Caco-2 (cell line): Measurements from ENCODE around the gene TOMM6. TPM values are rescaled to one million over a fixed set of nuclear protein-coding genes. Genes with fewer than 3 reads are reported as not detected.

Experiments
- BruUV-seq: library from RNA; stranded (reverse); fragments of 400-500 nt; replicated peaks from 2 replicates; lab custom pipeline; 2021; lab: Mats Ljungman, UMichigan
- CTCF ChIA-PET: fragments of 300-600 bp; sonication (Branson Sonifier 250); formaldehyde crosslinking; loops from one replicate; lab custom pipeline; 2022; ENCODE audit warnings: antibody characterized with exemption; lab: Charles Lee
- POLR2A ChIA-PET: fragments of 300-600 bp; sonication (Branson Sonifier 250); formaldehyde crosslinking; loops from one replicate; lab custom pipeline; 2022; ENCODE audit warnings: antibody characterized with exemption; lab: Charles Lee
- DNase-seq, 2 experiments: peaks; one replicate each; pipeline versions ENCODE4 v3.0.0 to v3.0.0-alpha.2; 2020 to 2022
- H3K27me3 ChIP-seq: replicated peaks from 2 replicates; pipeline ENCODE4 v1.6.0; 2011; ENCODE audit warnings: low read length; ENCODE audit not compliant: control insufficient read depth, insufficient read depth
- H3K36me3 ChIP-seq: 2 replicates; pipeline ENCODE4 v1.5.1; 2011; ENCODE audit warnings: low read length; ENCODE audit not compliant: control insufficient read depth, insufficient read depth
- H3K4me1 ChIP-seq: fragments of 250-450 bp; sonication (Bioruptor Pico); 2 replicates; pipeline ENCODE4 v1.5.1; 2020; ENCODE audit warnings: mild to moderate bottlenecking
- H3K4me3 ChIP-seq: 2 replicates; pipeline ENCODE4 v1.5.1; 2011; ENCODE audit warnings: low read depth, mild to moderate bottlenecking, control low read depth, low read length
- H3K9me3 ChIP-seq: fragments of 250-450 bp; sonication (Bioruptor Pico); 2 replicates; pipeline ENCODE4 v1.5.1; 2020; ENCODE audit warnings: mild to moderate bottlenecking, moderate library complexity
- H3K27ac Mint-ChIP-seq: one replicate; pipeline ENCODE4 v1.8.0; 2022; ENCODE audit warnings: mixed read lengths; ENCODE audit not compliant: unreplicated experiment
- H3K27me3 Mint-ChIP-seq: one replicate; pipeline ENCODE4 v1.8.0; 2022; ENCODE audit warnings: mixed read lengths; ENCODE audit not compliant: insufficient read depth, unreplicated experiment
- H3K36me3 Mint-ChIP-seq: one replicate; pipeline ENCODE4 v1.8.0; 2022; ENCODE audit warnings: mild to moderate bottlenecking, mixed read lengths; ENCODE audit not compliant: insufficient read depth, unreplicated experiment
- H3K4me1 Mint-ChIP-seq: one replicate; pipeline ENCODE4 v1.8.0; 2022; ENCODE audit warnings: low read depth, mixed read lengths; ENCODE audit not compliant: unreplicated experiment
- H3K4me3 Mint-ChIP-seq: one replicate; pipeline ENCODE4 v1.8.0; 2022; ENCODE audit warnings: mild to moderate bottlenecking, moderate library complexity, mixed read lengths; ENCODE audit not compliant: unreplicated experiment
- H3K9me3 Mint-ChIP-seq: one replicate; pipeline ENCODE4 v1.8.0; 2022; ENCODE audit warnings: mixed read lengths; ENCODE audit not compliant: unreplicated experiment
- CTCF ChIP-seq, 2 experiments: fragments of 200-600 bp in 1 of 2; IDR thresholded peaks; 1 replicate in 1 of 2; 2 replicates in 1 of 2; pipeline versions ENCODE4 v1.5.1 to v1.8.0; 2011 to 2022; ENCODE audit warnings: antibody characterized with exemption in 1 of 2, control low read depth in 1 of 2, inconsistent platforms in 1 of 2, low read depth in 1 of 2, low read length in 1 of 2, mild to moderate bottlenecking in 1 of 2, moderate library complexity in 1 of 2; ENCODE audit not compliant: insufficient read depth in 1 of 2, severe bottlenecking in 1 of 2, unreplicated experiment in 1 of 2
- intact Hi-C: fragments of 100-400 bp; cut with micrococcal nuclease; formaldehyde crosslinking; loops from one replicate; pipeline ENCODE4 v1.10.0; 2022; ENCODE audit not compliant: unreplicated experiment
- total RNA-seq: library from RNA; stranded (reverse); gene quantifications from 2 replicates; pipeline ENCODE4 v1.2.3, GENCODE V29; 2022

Gene TOMM6
- total RNA-seq, 1 experiment from 2014 or later: 224 TPM

GRCh38 chr6:41775293-41775882 lies 12.1 kb upstream of the TOMM6 start:
- H3K36me3 Mint-ChIP-seq: peaks cover 11% of the 10 kb centered on the region
- no peak for DNase-seq
- TF ChIP-seq CTCF (IDR thresholded peaks at IDR 0.05; ENCODE audit: insufficient read depth in 1 of 2, low read depth in 1 of 2, low read length in 1 of 2, severe bottlenecking in 1 of 2, unreplicated experiment in 1 of 2): no peak
- H3K27me3 Mint-ChIP-seq: no peaks in the 10 kb centered on the region
- no peak overlapping the region for H3K4me3 Mint-ChIP-seq
- no peaks in the 10 kb centered on the region for H3K4me1 Mint-ChIP-seq
- POLR2A ChIA-PET: no interaction called here
- H3K9me3 Mint-ChIP-seq: no peaks in the 10 kb centered on the region
- no peaks in the 10 kb centered on the region for H3K9me3 ChIP-seq
- peaks cover 5% of the 10 kb centered on the region for H3K36me3 ChIP-seq
- CTCF ChIA-PET: interaction anchor here (0.6 to 2.3 kb wide), 8 partner anchors 12 to 120 kb away, joined by 3 to 11 read pairs (median 4); partner anchors contain the start of genes TOMM6 and USP49
- H3K27me3 ChIP-seq: no peaks in the 10 kb centered on the region
- no peak overlapping the region for H3K27ac Mint-ChIP-seq
- no peak overlapping the region for H3K4me3 ChIP-seq
- H3K4me1 ChIP-seq: no peaks in the 10 kb centered on the region
- intact Hi-C loops: no loop called here
- BruUV-seq: no TSS peak

- intact Hi-C loops: no loop called here
- ChIA-PET POLR2A (no interaction called here), CTCF (interaction anchor here (1.2 kb wide), 1 partner anchor 9 kb away, joined by 5 read pairs; the partner anchor contains the start of gene TOMM6)
- no peaks in the 10 kb centered on the region for H3K9me3 Mint-ChIP-seq
- H3K4me3 Mint-ChIP-seq: peak overlapping the region; percentile 88
- DNase-seq: no peak
- Histone ChIP-seq H3K36me3 (peaks cover 3% of the 10 kb centered on the region), H3K27me3 (no peaks in the 10 kb centered on the region), H3K4me3 (no peak overlapping the region), H3K9me3 (no peaks in the 10 kb centered on the region), H3K4me1 (no peaks in the 10 kb centered on the region)
- H3K27ac Mint-ChIP-seq: no peak overlapping the region
- no TSS peak for BruUV-seq
- no peaks in the 10 kb centered on the region for H3K27me3 Mint-ChIP-seq
- no peak for TF ChIP-seq CTCF (IDR thresholded peaks at IDR 0.05; ENCODE audit: insufficient read depth in 1 of 2, low read depth in 1 of 2, low read length in 1 of 2, severe bottlenecking in 1 of 2, unreplicated experiment in 1 of 2)
- H3K4me1 Mint-ChIP-seq: peaks cover 9% of the 10 kb centered on the region
- H3K36me3 Mint-ChIP-seq: peaks cover 2% of the 10 kb centered on the region
Observed at GRCh38 chr6:41777551-41778285, 9.8 kb upstream of the TOMM6 start.

- POLR2A ChIA-PET: interaction anchor here (0.6 kb wide), 1 partner anchor 9 kb away, joined by 3 read pairs; the partner anchor contains the start of gene TOMM6
- Mint-ChIP-seq H3K27ac (peak overlapping the region; percentile 54), H3K9me3 (no peaks in the 10 kb centered on the region), H3K4me1 (peaks cover 9% of the 10 kb centered on the region), H3K27me3 (no peaks in the 10 kb centered on the region), H3K36me3 (peaks cover 6% of the 10 kb centered on the region), H3K4me3 (peak overlapping the region; percentile 88)
- TF ChIP-seq CTCF (IDR thresholded peaks at IDR 0.05; ENCODE audit: insufficient read depth in 1 of 2, low read depth in 1 of 2, low read length in 1 of 2, severe bottlenecking in 1 of 2, unreplicated experiment in 1 of 2): no peak
- no peaks in the 10 kb centered on the region for H3K4me1 ChIP-seq
- H3K4me3 ChIP-seq: peak overlapping the region; percentile 82
- no peaks in the 10 kb centered on the region for H3K27me3 ChIP-seq
- H3K9me3 ChIP-seq: no peaks in the 10 kb centered on the region
- no peak for DNase-seq
- intact Hi-C loops: no loop called here
- CTCF ChIA-PET: interaction anchor here (1.2 kb wide), 1 partner anchor 8 kb away, joined by 5 read pairs; the partner anchor contains the start of gene TOMM6
- BruUV-seq: no TSS peak
- H3K36me3 ChIP-seq: peaks cover 3% of the 10 kb centered on the region
Observed at GRCh38 chr6:41778895-41779294, 8.6 kb upstream of the TOMM6 start.
